HepG2 (cell line): ENCODE measurements around the gene USP24. TPM values are rescaled to one million over a fixed set of nuclear protein-coding genes. Genes with fewer than 3 reads are reported as not detected.

Experiments used
- ERF ChIP-seq: IDR thresholded peaks from 2 replicates; pipeline ENCODE4 v1.6.1; 2018; ENCODE audit warnings: missing biosample characterization, missing genetic modification reagents
- ETV5 ChIP-seq: IDR thresholded peaks from 2 replicates; pipeline ENCODE4 v1.6.1; 2018; ENCODE audit warnings: missing biosample characterization, missing genetic modification reagents, inconsistent platforms, borderline replicate concordance
- EZH2 ChIP-seq: conservative IDR thresholded peaks from 2 replicates; pipeline ENCODE4 v1.6.1; 2012; ENCODE audit warnings: mild to moderate bottlenecking, low read depth, low read length, moderate library complexity
- FOXO4 ChIP-seq: sonication (generic); formaldehyde crosslinking; conservative IDR thresholded peaks from 2 replicates; pipeline ENCODE4 v1.8.1; 2023; ENCODE audit warnings: missing genetic modification reagents
- GATA4 ChIP-seq: sonication (generic); IDR thresholded peaks from 2 replicates; pipeline ENCODE4 v1.6.1; 2016; ENCODE audit warnings: antibody characterized with exemption, low read depth, borderline replicate concordance
- HHEX ChIP-seq: IDR thresholded peaks from 2 replicates; pipeline ENCODE4 v1.6.1; 2016; ENCODE audit warnings: control low read depth
- JUNB ChIP-seq: sonication (generic); formaldehyde crosslinking; IDR thresholded peaks from 2 replicates; pipeline ENCODE4 v1.8.0; 2022; ENCODE audit warnings: missing genetic modification reagents, mild to moderate bottlenecking, borderline replicate concordance
- NR2F2 ChIP-seq: IDR thresholded peaks from 2 replicates; pipeline ENCODE4 v1.6.1; 2012; ENCODE audit warnings: low read depth, inconsistent platforms, borderline replicate concordance
- PLRG1 ChIP-seq: fragments of 450-650 bp; conservative IDR thresholded peaks from 2 replicates; pipeline ENCODE4 v1.6.1; 2016
- PRDM4 ChIP-seq: sonication (generic); formaldehyde crosslinking; IDR thresholded peaks from 2 replicates; pipeline ENCODE4 v1.9.0; 2021; ENCODE audit warnings: missing genetic modification reagents, borderline replicate concordance
- PREB ChIP-seq: sonication (generic); formaldehyde crosslinking; IDR thresholded peaks from 2 replicates; pipeline ENCODE4 v1.4.0; 2020; ENCODE audit warnings: missing genetic modification reagents
- RFXANK ChIP-seq: IDR thresholded peaks from 2 replicates; pipeline ENCODE4 v1.6.1; 2016
- SMARCE1 ChIP-seq: fragments of 450-650 bp; IDR thresholded peaks from 2 replicates; pipeline ENCODE4 v1.6.1; 2017; ENCODE audit warnings: borderline replicate concordance
- TBX2 ChIP-seq: sonication (generic); formaldehyde crosslinking; IDR thresholded peaks from 2 replicates; pipeline ENCODE4 v1.5.0; 2020; ENCODE audit warnings: missing genetic modification reagents, mild to moderate bottlenecking, borderline replicate concordance
- ZNF10 ChIP-seq: sonication (generic); formaldehyde crosslinking; IDR thresholded peaks from 2 replicates; pipeline ENCODE4 v1.4.0; 2020; ENCODE audit warnings: mild to moderate bottlenecking, low read depth, missing genetic modification reagents, borderline replicate concordance
- ZNF124 ChIP-seq: sonication (generic); formaldehyde crosslinking; IDR thresholded peaks from 2 replicates; pipeline ENCODE4 v1.4.0; 2020; ENCODE audit warnings: missing genetic modification reagents
- ZNF143 ChIP-seq: sonication (generic); formaldehyde crosslinking; IDR thresholded peaks from 2 replicates; pipeline ENCODE4 v1.4.0; 2020; ENCODE audit warnings: missing genetic modification reagents
- ZNF326 ChIP-seq: sonication (generic); formaldehyde crosslinking; IDR thresholded peaks from 2 replicates; pipeline ENCODE4 v1.4.0; 2020; ENCODE audit warnings: missing genetic modification reagents, borderline replicate concordance
- ZNF609 ChIP-seq: sonication (generic); formaldehyde crosslinking; IDR thresholded peaks from 2 replicates; pipeline ENCODE4 v1.4.0; 2020; ENCODE audit warnings: mild to moderate bottlenecking, missing genetic modification reagents, borderline replicate concordance
- ZNF616 ChIP-seq: sonication (generic); formaldehyde crosslinking; IDR thresholded peaks from 2 replicates; pipeline ENCODE4 v1.5.0; 2020; ENCODE audit warnings: low read depth, mild to moderate bottlenecking, missing genetic modification reagents
- ZSCAN21 ChIP-seq: sonication (generic); formaldehyde crosslinking; IDR thresholded peaks from 2 replicates; pipeline ENCODE4 v1.8.0; 2022; ENCODE audit warnings: mild to moderate bottlenecking, missing genetic modification reagents, moderate library complexity, borderline replicate concordance
- polyA plus RNA-seq, 8 experiments: library from polyadenylated mRNA; depleted of rRNA in 3 of 8; stranded (reverse) in 7 of 8; unstranded in 1 of 8; fragments of >200 nt; fragmentation: Illumina TruSeq in 4 of 8; extraction: Trizol in 4 of 8; gene quantifications; 2 replicates each; pipeline versions ENCODE4 v1.2.1 to v1.2.3, GENCODE V29; 2011 to 2016; ENCODE audit warnings: low read depth in 4 of 8, missing spikeins in 1 of 8, mixed read lengths in 1 of 8; ENCODE audit not compliant: insufficient read depth in 1 of 8
- total RNA-seq, 5 experiments: library from RNA; depleted of rRNA; stranded (reverse); fragments of >200 nt; fragmentation: Illumina TruSeq; extraction: Trizol; gene quantifications; 2 replicates each; pipeline ENCODE4 v1.2.3, GENCODE V29; 2016; ENCODE audit warnings: low read depth in 1 of 5

Gene USP24
- total and polyA plus RNA-seq, 2 of the 13 experiments (the other 11 are each of a cell fraction or from before 2014, with no cell fraction given), result 18.8 to 47.6 TPM

GRCh38 chr1:55035904-55036303 is 179.3 kb downstream of the USP24 start (continued):
- TF ChIP-seq ZNF609 (CRISPR knock-in tag), result peak; percentile 29; the same call in 1 of the 2 replicates
- TF ChIP-seq FOXO4 (CRISPR knock-in tag), result no peak
- TF ChIP-seq PREB (CRISPR knock-in tag), result no peak
- peak; percentile 59; the same call in 1 of the 2 replicates for TF ChIP-seq NR2F2
- TF ChIP-seq HHEX (CRISPR knock-in tag), result no peak
- no peak for TF ChIP-seq EZH2
- TF ChIP-seq GATA4, result no peak
- TF ChIP-seq ERF, result no peak
- TF ChIP-seq ZNF10 (CRISPR knock-in tag), result no peak
- no peak for TF ChIP-seq ZSCAN21
- no peak for TF ChIP-seq ZNF124 (CRISPR knock-in tag)
- no peak for TF ChIP-seq PLRG1
- TF ChIP-seq ZNF143 (CRISPR knock-in tag), result no peak
- TF ChIP-seq JUNB, result no peak
- TF ChIP-seq RFXANK (CRISPR knock-in tag), result no peak
- no peak for TF ChIP-seq ZNF326 (CRISPR knock-in tag)
- TF ChIP-seq TBX2 (CRISPR knock-in tag), result peak; percentile 33; the same call in 1 of the 2 replicates
- no peak for TF ChIP-seq SMARCE1
- no peak for TF ChIP-seq ZNF616 (CRISPR knock-in tag)
- TF ChIP-seq ETV5 (CRISPR knock-in tag), result peak; percentile 43; the same call in 1 of the 2 replicates
- no peak for TF ChIP-seq PRDM4 (CRISPR knock-in tag)
